K562 (cell line): ENCODE results near the gene CLCN4. TPM values are rescaled to one million over a fixed set of nuclear protein-coding genes. Genes with fewer than 3 reads are reported as not detected.

Experiments used
- ATAC-seq: fragments of 200-7000 bp; cut with Tn5 transposase; 3 replicates; pipeline ENCODE4 v1.9.1; 2020; ENCODE audit warnings: moderate library complexity
- BruUV-seq: library from RNA; stranded (reverse); fragments of 400-500 nt; replicated peaks from 2 replicates; lab custom pipeline; 2021; lab: Mats Ljungman, UMichigan
- CTCF ChIA-PET: fragments of 300-600 bp; formaldehyde crosslinking; extraction: SDS; loops from one replicate; lab custom pipeline; 2021; ENCODE audit warnings: low intra/inter-chr PET ratio; lab: Yijun Ruan, JAX
- POLR2A ChIA-PET: fragments of 300-600, 350-650 bp; sonication (Branson Sonifier 250); formaldehyde crosslinking; extraction: SDS; loops from one replicate; lab custom pipeline; 2021; ENCODE audit warnings: antibody characterized with exemption, inconsistent platforms; lab: Yijun Ruan, JAX
- DNase-seq, 4 experiments: peaks; one replicate each; pipeline versions ENCODE4 v3.0.0 to v3.0.0-alpha.2; 2011 to 2018; ENCODE audit warnings: low spot score in 3 of 4, mixed read lengths in 3 of 4; ENCODE audit errors: extremely low read depth in 1 of 4
- FAIRE-seq: peaks from 2 replicates; lab custom pipeline; 2011; peaks lifted over from hg19 to GRCh38; lab: Jason Lieb, UNC
- H2AFZ ChIP-seq: 2 replicates; pipeline ENCODE4 v1.6.0; 2011; ENCODE audit warnings: low read depth, low read length, control low read depth, inconsistent platforms
- H3K27ac ChIP-seq: fragments of 200-600 bp; 3 replicates; pipeline ENCODE4 v1.8.0; 2011; ENCODE audit warnings: low read depth, mild to moderate bottlenecking, control low read depth, inconsistent platforms, low read length, moderate library complexity, mixed read lengths; ENCODE audit errors: extremely low read depth
- H3K27me3 ChIP-seq, 2 experiments: fragments of 300-600 bp in 1 of 2; 2 replicates in 1 of 2; 3 replicates in 1 of 2; pipeline versions ENCODE4 v1.6.0 to v1.8.0; 2011; ENCODE audit warnings: inconsistent platforms in 2 of 2, low read length in 2 of 2, mild to moderate bottlenecking in 1 of 2, mixed read lengths in 1 of 2, moderate library complexity in 1 of 2; ENCODE audit not compliant: control insufficient read depth in 2 of 2, insufficient read depth in 2 of 2
- H3K36me3 ChIP-seq: fragments of 300-600 bp; 3 replicates; pipeline ENCODE4 v1.8.0; 2011; ENCODE audit warnings: mild to moderate bottlenecking, low read length, inconsistent platforms; ENCODE audit not compliant: control insufficient read depth, insufficient read depth
- H3K4me1 ChIP-seq, 2 experiments: fragments of 200-600 bp in 1 of 2; replicated peaks in 1 of 2; 2 replicates in 1 of 2; 3 replicates in 1 of 2; pipeline versions ENCODE4 v1.5.1 to v1.8.0; 2011; ENCODE audit warnings: inconsistent platforms in 2 of 2, low read length in 2 of 2, mild to moderate bottlenecking in 1 of 2, mixed read lengths in 1 of 2, moderate library complexity in 1 of 2; ENCODE audit not compliant: control insufficient read depth in 2 of 2, insufficient read depth in 2 of 2
- H3K4me2 ChIP-seq: 2 replicates; pipeline ENCODE4 v1.6.1; 2011; ENCODE audit warnings: low read length, control low read depth, inconsistent platforms, mixed read lengths; ENCODE audit not compliant: insufficient read depth
- H3K4me3 ChIP-seq: fragments of 200-600 bp; sonication (generic), shearing (Covaris generic); 2 replicates; pipeline ENCODE4 v1.5.1; 2016; ENCODE audit warnings: control low read depth, inconsistent platforms
- H3K79me2 ChIP-seq: fragments of 200-600 bp; 3 replicates; pipeline ENCODE4 v1.8.0; 2011; ENCODE audit warnings: low read length, inconsistent platforms; ENCODE audit not compliant: control insufficient read depth, insufficient read depth
- H3K9ac ChIP-seq, 2 experiments: 2 replicates each; pipeline versions ENCODE4 v1.6.0 to v1.6.1; 2011; ENCODE audit warnings: low read depth in 2 of 2, low read length in 2 of 2, control low read depth in 1 of 2, inconsistent platforms in 1 of 2, mild to moderate bottlenecking in 1 of 2, mixed read lengths in 1 of 2; ENCODE audit not compliant: insufficient read depth in 1 of 2
- H3K9me1 ChIP-seq: one replicate; pipeline ENCODE4 v1.6.0; 2011; ENCODE audit warnings: inconsistent platforms, mild to moderate bottlenecking, low read length, moderate library complexity; ENCODE audit not compliant: control insufficient read depth, insufficient read depth
- H3K9me3 ChIP-seq: replicated peaks from 2 replicates; pipeline ENCODE4 v1.5.1; 2011; ENCODE audit warnings: low read depth, low read length, inconsistent platforms; ENCODE audit not compliant: control insufficient read depth, insufficient read depth
- H4K20me1 ChIP-seq: replicated peaks from 2 replicates; pipeline ENCODE4 v1.6.1; 2011; ENCODE audit warnings: low read length, inconsistent platforms, mixed read lengths; ENCODE audit not compliant: control insufficient read depth, insufficient read depth
- DPF2 ChIP-seq: fragments of 450-650 bp; IDR thresholded peaks from 2 replicates; pipeline ENCODE4 v1.6.1; 2016
- MCM5 ChIP-seq: fragments of 450-650 bp; IDR thresholded peaks from 2 replicates; pipeline ENCODE4 v1.6.1; 2016; ENCODE audit warnings: low read depth
- SMC3 ChIP-seq: conservative IDR thresholded peaks from 2 replicates; pipeline ENCODE4 v1.6.1; 2011; ENCODE audit warnings: low read depth, low read length, improper control_type of control experiment; ENCODE audit not compliant: insufficient read depth
- TAF1 ChIP-seq: IDR thresholded peaks from 2 replicates; pipeline ENCODE4 v1.6.1; 2011; ENCODE audit warnings: mild to moderate bottlenecking, low read length, moderate library complexity; ENCODE audit not compliant: insufficient read depth, control insufficient read depth, severe bottlenecking; ENCODE audit errors: extremely low read depth
- ZBTB17 ChIP-seq: fragments of 450-650 bp; formaldehyde crosslinking; IDR thresholded peaks from 2 replicates; pipeline ENCODE4 v1.4.0; 2020; ENCODE audit warnings: mild to moderate bottlenecking
- WGBS: fragments of 100-300 bp; shearing (Covaris generic); methylation state at CpG from one replicate; pipeline ENCODE4 v1.1.6; 2016; ENCODE audit warnings: low coverage, mixed read lengths; ENCODE audit not compliant: insufficient coverage; ENCODE audit errors: missing lambda C conversion rate; 5-methylcytosine and 5-hydroxymethylcytosine counted together
- in situ Hi-C: fragments of 300-500 bp; cut with MboI; formaldehyde crosslinking; loops from 4 replicates; pipeline ENCODE4 v1.15.0; 2018; ENCODE audit warnings: inconsistent platforms, mixed read lengths
- intact Hi-C: fragments of 100-400 bp; cut with micrococcal nuclease; formaldehyde crosslinking; loops from 2 replicates; pipeline ENCODE4 v1.14.2; 2022
- polyA plus RNA-seq, 8 experiments: library from polyadenylated mRNA; depleted of rRNA in 4 of 8; stranded (reverse) in 5 of 8; unstranded in 3 of 8; fragments of >200 nt; fragmentation: Nextera tagmentation in 2 of 8; fragmentation: Illumina TruSeq in 1 of 8; extraction: Ambion mirVana in 2 of 8; extraction: Trizol in 1 of 8; gene quantifications; 2 replicates each; pipeline versions ENCODE4 v1.2.1 to v1.2.3, GENCODE V29; 2011 to 2014; ENCODE audit warnings: inconsistent platforms in 1 of 8, missing spikeins in 1 of 8
- total RNA-seq, 7 experiments: library from RNA; depleted of rRNA in 6 of 7; stranded (reverse); fragments of >200 nt in 6 of 7; fragmentation: Illumina TruSeq in 2 of 7; extraction: Trizol in 2 of 7; gene quantifications; 2 replicates each; pipeline versions ENCODE4 v1.2.1 to v1.2.3, GENCODE V29; 2011 to 2021; ENCODE audit warnings: low replicate concordance in 1 of 7

The CLCN4 gene
- total and polyA plus RNA-seq, 9 of the 15 experiments (the other 6 are each of a cell fraction or from before 2014, with no cell fraction given): 0.03 to 0.24 (median 0.10) TPM; not detected in 1

- no peak for ATAC-seq
- WGBS: 0% methylated on average over 4 of the region's 4 CpGs
- in situ Hi-C loops: no loop called here
- Histone ChIP-seq H3K4me2 (no peak overlapping the region), H3K36me3 (no peaks in the 10 kb centered on the region), H3K4me3 (no peak overlapping the region), H3K9me3 (no peaks in the 10 kb centered on the region), H3K27me3 (no peaks in the 10 kb centered on the region), H4K20me1 (no peaks in the 10 kb centered on the region), H3K9ac (no peak overlapping the region), H2AFZ (no peak overlapping the region), H3K9me1 (no peaks in the 10 kb centered on the region), H3K4me1 (no peaks in the 10 kb centered on the region), H3K27ac (no peak overlapping the region), H3K79me2 (no peaks in the 10 kb centered on the region)
- POLR2A ChIA-PET: no interaction called here
- CTCF ChIA-PET: no interaction called here
- no peak for TF ChIP-seq MCM5
- TF ChIP-seq SMC3: no peak
- BruUV-seq: no TSS peak
- intact Hi-C loops: no loop called here
- no peak for FAIRE-seq
- DNase-seq: no peak
Observed at GRCh38 chrX:10243106-10243505, 86.3 kb downstream of the CLCN4 start.

GRCh38 chrX:10244915-10245622 is 88.3 kb downstream of the CLCN4 start:
- POLR2A ChIA-PET: interaction anchor here (0.9 kb wide), 1 partner anchor 8 kb away, joined by 3 read pairs; no protein-coding TSS in a partner anchor
- in situ Hi-C loops: no loop called here
- Histone ChIP-seq H2AFZ (no peak overlapping the region), H3K27me3 (no peaks in the 10 kb centered on the region), H3K27ac (no peak overlapping the region), H3K36me3 (no peaks in the 10 kb centered on the region), H3K79me2 (no peaks in the 10 kb centered on the region), H3K4me3 (no peak overlapping the region), H3K9me1 (no peaks in the 10 kb centered on the region), H3K9me3 (no peaks in the 10 kb centered on the region), H3K4me1 (no peaks in the 10 kb centered on the region), H4K20me1 (no peaks in the 10 kb centered on the region), H3K9ac (no peak overlapping the region), H3K4me2 (no peak overlapping the region)
- no TSS peak for BruUV-seq
- ATAC-seq (no peak), DNase-seq (no peak), FAIRE-seq (no peak)
- CTCF ChIA-PET: no interaction called here
- TF ChIP-seq ZBTB17: no peak
- TF ChIP-seq TAF1: no peak
- no peak for TF ChIP-seq DPF2
- intact Hi-C loops: no loop called here
- 0% methylated on average over 9 of the region's 9 CpGs for WGBS
